IMR-90 (cell line): ENCODE measurements around the gene SOSTDC1.

Experiments used
- CTCF ChIP-seq: conservative IDR thresholded peaks from 2 replicates; pipeline ENCODE4 v1.5.1; 2012; ENCODE audit warnings: mild to moderate bottlenecking, low read depth, low read length, improper control_type of control experiment
- MAZ ChIP-seq: IDR thresholded peaks from 2 replicates; pipeline ENCODE4 v1.6.1; 2012; ENCODE audit warnings: low read depth, mild to moderate bottlenecking, low read length, improper control_type of control experiment, moderate library complexity, borderline replicate concordance
- POLR2A ChIP-seq: IDR thresholded peaks from 2 replicates; pipeline ENCODE4 v1.6.1; 2012; ENCODE audit warnings: mild to moderate bottlenecking, low read depth, low read length
- RFX5 ChIP-seq: IDR thresholded peaks from 2 replicates; pipeline ENCODE4 v1.8.0; 2012; ENCODE audit warnings: low read depth, mild to moderate bottlenecking, low read length, moderate library complexity

- TF ChIP-seq POLR2A (no peak), MAZ (no peak), CTCF (no peak), RFX5 (no peak)
Measured at GRCh38 chr7:16419126-16419525, 46.4 kb downstream of the SOSTDC1 start.
